H1 (cell line): ENCODE measurements around the gene MYOG. TPM values are rescaled to one million over a fixed set of nuclear protein-coding genes. Genes with fewer than 3 reads are reported as not detected.

Experiments
- CTCF ChIA-PET: fragments of 300-600 bp; sonication (Branson Sonifier 250); formaldehyde crosslinking; loops from one replicate; lab custom pipeline; 2021; ENCODE audit not compliant: partially characterized antibody; lab: Charles Lee
- POLR2A ChIA-PET: fragments of 300-600 bp; sonication (Branson Sonifier 250); formaldehyde crosslinking; loops from one replicate; lab custom pipeline; 2021; ENCODE audit warnings: inconsistent platforms; ENCODE audit not compliant: partially characterized antibody; lab: Charles Lee
- DNase-seq, 2 experiments: peaks; one replicate each; pipeline versions ENCODE4 v3.0.0 to v3.0.0-alpha.2; 2010 to 2022; ENCODE audit warnings: low spot score in 2 of 2, low read depth in 1 of 2, mixed read lengths in 1 of 2
- FAIRE-seq: peaks from 2 replicates; lab custom pipeline; 2011; peaks lifted over from hg19 to GRCh38; lab: Jason Lieb, UNC
- H2AFZ ChIP-seq: 2 replicates; pipeline ENCODE4 v1.8.1; 2012; ENCODE audit warnings: low read length, inconsistent platforms
- H2AK5ac ChIP-seq: 2 replicates; pipeline ENCODE4 v1.6.1; 2013; ENCODE audit warnings: low read depth, low read length
- H2BK120ac ChIP-seq: replicated peaks from 2 replicates; pipeline ENCODE3; 2013; ENCODE audit warnings: low read depth, low read length, inconsistent platforms
- H2BK12ac ChIP-seq: 2 replicates; pipeline ENCODE4 v1.6.1; 2013; ENCODE audit warnings: low read depth, low read length
- H2BK15ac ChIP-seq: 2 replicates; pipeline ENCODE4 v1.6.1; 2013; ENCODE audit warnings: low read length
- H2BK20ac ChIP-seq: 2 replicates; pipeline ENCODE4 v1.6.1; 2013; ENCODE audit warnings: low read length
- H2BK5ac ChIP-seq: 2 replicates; pipeline ENCODE4 v1.6.1; 2013; ENCODE audit warnings: low read depth, low read length
- H3K14ac ChIP-seq: 2 replicates; pipeline ENCODE4 v1.6.1; 2013; ENCODE audit warnings: inconsistent platforms; ENCODE audit not compliant: insufficient read length
- H3K18ac ChIP-seq: 2 replicates; pipeline ENCODE4 v1.6.1; 2013; ENCODE audit warnings: low read length; ENCODE audit errors: extremely low read depth
- H3K23ac ChIP-seq: 2 replicates; pipeline ENCODE4 v1.6.1; 2013; ENCODE audit warnings: inconsistent platforms; ENCODE audit not compliant: insufficient read length
- H3K23me2 ChIP-seq: 2 replicates; pipeline ENCODE4 v1.6.1; 2013; ENCODE audit warnings: low read depth, low read length
- H3K27ac ChIP-seq: 2 replicates; pipeline ENCODE4 v1.6.1; 2011; ENCODE audit warnings: low read depth, low read length, inconsistent platforms
- H3K27me3 ChIP-seq, 4 experiments: replicated peaks in 1 of 4; 1 replicate in 1 of 4; 2 replicates in 3 of 4; pipeline versions ENCODE4 v1.6.1 to v1.8.1; 2011 to 2013; ENCODE audit warnings: low read length in 3 of 4, mild to moderate bottlenecking in 3 of 4, inconsistent platforms in 2 of 4, mixed read lengths in 2 of 4, moderate library complexity in 1 of 4; ENCODE audit not compliant: control insufficient read depth in 3 of 4, insufficient read depth in 3 of 4; ENCODE audit errors: extremely low read depth in 1 of 4
- H3K36me3 ChIP-seq, 4 experiments: 2 replicates each; pipeline versions ENCODE4 v1.6.1 to v1.8.1; 2011 to 2013; ENCODE audit warnings: mild to moderate bottlenecking in 4 of 4, low read length in 3 of 4, moderate library complexity in 2 of 4, control low read depth in 1 of 4, inconsistent platforms in 1 of 4; ENCODE audit not compliant: insufficient read depth in 4 of 4, control insufficient read depth in 2 of 4
- H3K4ac ChIP-seq: replicated peaks from 2 replicates; pipeline ENCODE3; 2013; ENCODE audit warnings: low read length, low read depth, mixed read lengths, inconsistent platforms; ENCODE audit not compliant: insufficient read length
- H3K4me1 ChIP-seq, 4 experiments: replicated peaks in 1 of 4; 1 replicate in 1 of 4; 2 replicates in 3 of 4; pipeline versions ENCODE4 v1.6.1 to v1.8.1; 2011 to 2013; ENCODE audit warnings: low read length in 3 of 4, inconsistent platforms in 2 of 4, mixed read lengths in 1 of 4; ENCODE audit not compliant: insufficient read depth in 4 of 4, control insufficient read depth in 3 of 4
- H3K4me2 ChIP-seq, 2 experiments: 2 replicates each; pipeline versions ENCODE4 v1.6.1 to v1.8.1; 2011 to 2013; ENCODE audit warnings: low read depth in 2 of 2, low read length in 2 of 2, control low read depth in 1 of 2, inconsistent platforms in 1 of 2, mild to moderate bottlenecking in 1 of 2; ENCODE audit not compliant: insufficient read depth in 1 of 2
- H3K4me3 ChIP-seq, 4 experiments: fragments of 200-600, 300-600 bp in 1 of 4; sonication (generic), shearing (Covaris generic), sonication (Bioruptor Twin) in 1 of 4; 2 replicates each; pipeline versions ENCODE4 v1.5.1 to v1.8.1; 2011 to 2016; ENCODE audit warnings: low read length in 4 of 4, low read depth in 3 of 4, control low read depth in 2 of 4, inconsistent platforms in 2 of 4, mild to moderate bottlenecking in 2 of 4, mixed read lengths in 1 of 4, moderate library complexity in 1 of 4; ENCODE audit not compliant: insufficient read depth in 2 of 4; ENCODE audit errors: extremely low read depth in 1 of 4
- H3K56ac ChIP-seq: replicated peaks from 2 replicates; pipeline ENCODE3; 2013; ENCODE audit warnings: low read depth, mild to moderate bottlenecking, mixed read lengths, low read length, inconsistent platforms; ENCODE audit not compliant: insufficient read length
- H3K79me1 ChIP-seq: 2 replicates; pipeline ENCODE4 v1.6.1; 2013; ENCODE audit warnings: low read depth, low read length, control low read depth
- H3K79me2 ChIP-seq, 2 experiments: 2 replicates each; pipeline versions ENCODE4 v1.6.1 to v1.8.1; 2012 to 2013; ENCODE audit warnings: low read length in 2 of 2, mild to moderate bottlenecking in 2 of 2, inconsistent platforms in 1 of 2; ENCODE audit not compliant: insufficient read depth in 2 of 2, control insufficient read depth in 1 of 2
- H3K9ac ChIP-seq, 4 experiments: replicated peaks in 1 of 4; 1 replicate in 1 of 4; 2 replicates in 3 of 4; pipeline versions ENCODE4 v1.6.1 to v1.8.1; 2011 to 2013; ENCODE audit warnings: low read depth in 3 of 4, low read length in 3 of 4, control low read depth in 2 of 4, mild to moderate bottlenecking in 2 of 4, moderate library complexity in 2 of 4, inconsistent platforms in 1 of 4; ENCODE audit errors: extremely low read depth in 1 of 4
- H3K9me3 ChIP-seq, 2 experiments: 2 replicates each; pipeline versions ENCODE4 v1.6.1 to v1.8.1; 2012 to 2013; ENCODE audit warnings: mild to moderate bottlenecking in 2 of 2, moderate library complexity in 2 of 2, control low read depth in 1 of 2, inconsistent platforms in 1 of 2, low read depth in 1 of 2, low read length in 1 of 2, mixed read lengths in 1 of 2; ENCODE audit not compliant: insufficient read depth in 2 of 2
- H4K20me1 ChIP-seq, 2 experiments: replicated peaks in 1 of 2; 2 replicates each; pipeline versions ENCODE3 to v1.8.1; 2011 to 2013; ENCODE audit warnings: inconsistent platforms in 2 of 2, low read length in 2 of 2, mild to moderate bottlenecking in 1 of 2; ENCODE audit not compliant: insufficient read depth in 2 of 2, control insufficient read depth in 1 of 2
- H4K5ac ChIP-seq: 2 replicates; pipeline ENCODE4 v1.6.1; 2013; ENCODE audit warnings: low read length, low read depth, mixed read lengths, inconsistent platforms; ENCODE audit not compliant: insufficient read length
- H4K8ac ChIP-seq: 2 replicates; pipeline ENCODE4 v1.8.0; 2013; ENCODE audit warnings: mild to moderate bottlenecking, moderate library complexity, low read length, inconsistent platforms; ENCODE audit not compliant: insufficient read depth; ENCODE audit errors: extremely low read depth
- H4K91ac ChIP-seq: replicated peaks from 2 replicates; pipeline ENCODE3; 2013; ENCODE audit warnings: low read length, mixed read lengths, inconsistent platforms; ENCODE audit not compliant: insufficient read length
- ATF3 ChIP-seq: IDR thresholded peaks from 2 replicates; pipeline ENCODE4 v1.6.1; 2011; ENCODE audit warnings: low read depth, mild to moderate bottlenecking, low read length; ENCODE audit not compliant: insufficient read depth
- CHD1 ChIP-seq: IDR thresholded peaks from 2 replicates; pipeline ENCODE4 v1.6.1; 2012; ENCODE audit warnings: low read depth, low read length, improper control_type of control experiment
- CTBP2 ChIP-seq: IDR thresholded peaks from 2 replicates; pipeline ENCODE4 v1.7.0; 2011; ENCODE audit warnings: borderline replicate concordance, mild to moderate bottlenecking, moderate library complexity, mixed read lengths, low read length; ENCODE audit not compliant: insufficient read depth, insufficient read length
- EGR1 ChIP-seq: IDR thresholded peaks from 2 replicates; pipeline ENCODE4 v1.6.1; 2011; ENCODE audit warnings: low read depth, low read length, borderline replicate concordance
- GABPA ChIP-seq: IDR thresholded peaks from 2 replicates; pipeline ENCODE4 v1.6.1; 2011; ENCODE audit warnings: mild to moderate bottlenecking, low read length, moderate library complexity, borderline replicate concordance; ENCODE audit not compliant: insufficient read depth
- GTF2F1 ChIP-seq: IDR thresholded peaks from 2 replicates; pipeline ENCODE4 v1.6.1; 2012; ENCODE audit warnings: low read depth, low read length, improper control_type of control experiment, borderline replicate concordance
- JUN ChIP-seq: IDR thresholded peaks from 2 replicates; pipeline ENCODE4 v1.6.1; 2011; ENCODE audit warnings: low read depth, mild to moderate bottlenecking, improper control_type of control experiment, low read length
- JUND ChIP-seq: IDR thresholded peaks from 2 replicates; pipeline ENCODE4 v1.6.1; 2011; ENCODE audit warnings: mild to moderate bottlenecking, improper control_type of control experiment, low read length
- NRF1 ChIP-seq: IDR thresholded peaks from 2 replicates; pipeline ENCODE4 v1.6.1; 2011; ENCODE audit warnings: mild to moderate bottlenecking, low read depth, low read length, improper control_type of control experiment
- RNF2 ChIP-seq: fragments of 200-900, 300-1000 bp; sonication (generic); IDR thresholded peaks from 2 replicates; pipeline ENCODE4 v1.7.1; 2016; ENCODE audit warnings: borderline replicate concordance, low read depth, mild to moderate bottlenecking, antibody characterized with exemption, low read length; ENCODE audit not compliant: poor library complexity, severe bottlenecking; ENCODE audit errors: missing control alignments
- SIN3A ChIP-seq, 2 experiments: IDR thresholded peaks in 1 of 2; conservative IDR thresholded peaks in 1 of 2; 2 replicates each; pipeline ENCODE4 v1.6.1; 2011 to 2012; ENCODE audit warnings: low read length in 2 of 2, improper control_type of control experiment in 1 of 2, low read depth in 1 of 2, mild to moderate bottlenecking in 1 of 2
- TAF7 ChIP-seq: optimal IDR thresholded peaks from 2 replicates; pipeline ENCODE3; 2011; ENCODE audit warnings: low read depth, mild to moderate bottlenecking, inconsistent platforms, low read length, moderate library complexity, borderline replicate concordance
- WGBS, 2 experiments: shearing (Covaris generic) in 1 of 2; methylation state at CpG; one replicate each; pipeline versions ENCODE4 v1.1.6 to v1.1.7; 2013 to 2015; ENCODE audit warnings: low lambda C conversion rate in 2 of 2, mixed read lengths in 2 of 2, inconsistent platforms in 1 of 2, low coverage in 1 of 2, missing lambda C conversion rate in 1 of 2; ENCODE audit not compliant: insufficient replicate concordance in 2 of 2, insufficient coverage in 1 of 2, insufficient read length in 1 of 2; ENCODE audit errors: extremely low coverage in 1 of 2, missing lambda C conversion rate in 1 of 2; 5-methylcytosine and 5-hydroxymethylcytosine counted together
- polyA plus RNA-seq, 7 experiments: library from polyadenylated mRNA; depleted of rRNA in 3 of 7; stranded (reverse) in 5 of 7; unstranded in 2 of 7; fragments of >200 nt in 5 of 7; fragments of 200-250 nt in 2 of 7; gene quantifications; 1 replicate in 5 of 7; 2 replicates in 1 of 7; 4 replicates in 1 of 7; pipeline versions ENCODE4 v1.2.1 to v1.2.3, GENCODE V29; 2011 to 2013; ENCODE audit warnings: missing spikeins in 2 of 7, mixed read lengths in 2 of 7
- total RNA-seq: library from RNA; stranded (reverse); fragmentation: NEBNext Ultra II Directional; extraction: Animal tissue kit (Norgen Biotek cat#: 25700); gene quantifications from 2 replicates; pipeline ENCODE4 v1.2.1, GENCODE V29; 2021

Gene MYOG
- total and polyA plus RNA-seq, 2 of the 8 experiments (the other 6 are each of a cell fraction or from before 2014, with no cell fraction given), result not detected

GRCh38 chr1:203091199-203091477, 5.3 kb upstream of the MYOG start:
- Histone ChIP-seq H3K79me2 (no peaks in the 10 kb centered on the region), H2AK5ac (no peak overlapping the region), H2BK20ac (no peak overlapping the region), H4K8ac (no peak overlapping the region), H3K18ac (no peak overlapping the region), H2BK12ac (no peak overlapping the region), H3K27ac (no peak overlapping the region), H3K23me2 (peaks cover 1% of the 10 kb centered on the region; the same call in 1 of the 2 replicates), H3K79me1 (no peaks in the 10 kb centered on the region), H3K9me3 (peaks cover 3 to 16% of the 10 kb centered on the region in 2 experiments; a peak in 2 of 4 replicates), H4K5ac (no peak overlapping the region), H3K36me3 (no peaks in the 10 kb centered on the region), H2BK15ac (no peak overlapping the region), H2AFZ (no peak overlapping the region), H2BK120ac (no peak overlapping the region), H3K23ac (no peak overlapping the region), H2BK5ac (no peak overlapping the region), H4K20me1 (no peaks in the 10 kb centered on the region), H3K4me2 (no peak overlapping the region), H3K4ac (no peak overlapping the region), H3K56ac (no peak overlapping the region), H3K9ac (no peak overlapping the region), H4K91ac (no peak overlapping the region), H3K4me1 (peaks cover 0 to 3% (median 0%) of the 10 kb centered on the region in 4 experiments; a peak in 1 of 7 replicates), H3K27me3 (0 out of 7 replicates have a peak, but pooled peaks cover 0 to 2% (median 0%) of the 10 kb centered on the region in 4 experiments)
- 82% methylated on average over 4 of the region's 4 CpGs; no CpG with 5 or more reads in 1 of the 2 experiments for WGBS, 2 experiments
- no peak for DNase-seq
- POLR2A ChIA-PET, result interaction anchor here (1.4 kb wide), 1 partner anchor 15 kb away, joined by 3 read pairs; no protein-coding TSS in a partner anchor
- no peak for FAIRE-seq
- TF ChIP-seq RNF2 (no peak), EGR1 (no peak), GTF2F1 (no peak), TAF7 (no peak), CTBP2 (no peak), CHD1 (no peak), JUN (no peak), ATF3 (no peak), JUND (no peak), NRF1 (no peak), SIN3A (conservative IDR thresholded peaks at IDR 0.05 in 1 of 2, IDR thresholded peaks at IDR 0.05 in 1 of 2; ENCODE audit: low read depth in 1 of 2, low read length in 2 of 2) (no peak), GABPA (no peak)
- TF ChIP-seq, all 59 proteins: peak for 0
- CTCF ChIA-PET, result interaction anchor here (0.6 to 16.4 kb wide), 4 partner anchors 28 to 1958 kb away, joined by 3 to 275 read pairs (median 9); partner anchors contain the start of gene ADORA1
- H3K4me3 ChIP-seq, result no peak overlapping the region
- H3K14ac ChIP-seq, result no peak overlapping the region
